ENCODE data around the gene PCDH20.

PCDH20 gene

GRCh38 chr13:61423915-61424314 lies 8.3 kb upstream of the PCDH20 start:
- H2BK12ac ChIP-seq (ENCODE audit: low read length), result no peak overlapping the region
- no peaks in the 10 kb centered on the region for H3K36me3 ChIP-seq (replicated peaks in 1 of 2; ENCODE audit: control insufficient read depth in 2 of 2, insufficient read depth in 2 of 2, low read length in 2 of 2)
- H2AFZ ChIP-seq (ENCODE audit: low read length), result no peak overlapping the region
- H3K4me3 ChIP-seq (ENCODE audit: low read length in 2 of 2), result no peak overlapping the region
- H3K4me1 ChIP-seq (ENCODE audit: control insufficient read depth in 2 of 2, insufficient read depth in 1 of 2, low read depth in 1 of 2, low read length in 2 of 2), result no peaks in the 10 kb centered on the region
- H3K4me2 ChIP-seq (ENCODE audit: insufficient read depth, low read length, poor library complexity, severe bottlenecking), result no peak overlapping the region
- H3K18ac ChIP-seq (ENCODE audit: low read length), result no peak overlapping the region
- no peak overlapping the region for H3K14ac ChIP-seq (ENCODE audit: low read length)
- no peak overlapping the region for H4K91ac ChIP-seq (ENCODE audit: low read depth, low read length, poor library complexity)
- H3K9me3 ChIP-seq (replicated peaks in 1 of 2; ENCODE audit: control insufficient read depth in 2 of 2, insufficient read depth in 1 of 2, low read depth in 1 of 2, low read length in 2 of 2), result no peaks in the 10 kb centered on the region
- H2AK5ac ChIP-seq (ENCODE audit: low read depth, low read length), result no peak overlapping the region
- H2BK120ac ChIP-seq (ENCODE audit: low read depth, low read length), result no peak overlapping the region
- H3K4ac ChIP-seq (ENCODE audit: low read length), result no peak overlapping the region
- H3K23ac ChIP-seq (ENCODE audit: low read depth, low read length, poor library complexity), result no peak overlapping the region
- no peak overlapping the region for H3K27ac ChIP-seq (replicated peaks; ENCODE audit: low read length)
- no peak overlapping the region for H4K8ac ChIP-seq (ENCODE audit: low read depth, low read length)
- H2BK15ac ChIP-seq (ENCODE audit: low read length), result no peak overlapping the region
- H3K79me1 ChIP-seq (ENCODE audit: low read depth, low read length), result no peaks in the 10 kb centered on the region
- no peak overlapping the region for H3K9ac ChIP-seq (ENCODE audit: low read depth, low read length, poor library complexity)
- WGBS, 2 donors (ENCODE audit: extremely low coverage in 2 of 2, insufficient read length in 2 of 2, insufficient replicate concordance in 1 of 2), result no CpG with 5 or more reads among the region's 1 CpG
- no peaks in the 10 kb centered on the region for H3K27me3 ChIP-seq (ENCODE audit: control insufficient read depth in 3 of 3, insufficient read depth in 3 of 3, low read depth in 1 of 3, low read length in 3 of 3)
- no peak for DNase-seq (ENCODE audit: low spot score)
- no peak overlapping the region for H2BK5ac ChIP-seq (ENCODE audit: low read length)

- no peak overlapping the region for H3K14ac ChIP-seq (ENCODE audit: low read length)
- no peak overlapping the region for H2AK5ac ChIP-seq (ENCODE audit: low read depth, low read length)
- no peak overlapping the region for H2BK5ac ChIP-seq (ENCODE audit: low read length)
- no peak overlapping the region for H2BK15ac ChIP-seq (ENCODE audit: low read length)
- H4K91ac ChIP-seq (ENCODE audit: low read depth, low read length, poor library complexity), result no peak overlapping the region
- H3K4me3 ChIP-seq (ENCODE audit: low read length in 2 of 2), result no peak overlapping the region
- no peak overlapping the region for H3K18ac ChIP-seq (ENCODE audit: low read length)
- peaks cover 0 to 40% (median 29%) of the 10 kb centered on the region in 3 experiments for H3K27me3 ChIP-seq (ENCODE audit: control insufficient read depth in 3 of 3, insufficient read depth in 3 of 3, low read depth in 1 of 3, low read length in 3 of 3)
- H3K9me3 ChIP-seq (replicated peaks in 1 of 2; ENCODE audit: control insufficient read depth in 2 of 2, insufficient read depth in 1 of 2, low read depth in 1 of 2, low read length in 2 of 2), result no peaks in the 10 kb centered on the region
- H3K79me1 ChIP-seq (ENCODE audit: low read depth, low read length), result no peaks in the 10 kb centered on the region
- no CpG with 5 or more reads among the region's 5 CpGs for WGBS, 2 donors (ENCODE audit: extremely low coverage in 2 of 2, insufficient read length in 2 of 2, insufficient replicate concordance in 1 of 2)
- H3K9ac ChIP-seq (ENCODE audit: low read depth, low read length, poor library complexity), result no peak overlapping the region
- no peak overlapping the region for H3K27ac ChIP-seq (replicated peaks; ENCODE audit: low read length)
- no peak overlapping the region for H3K4me2 ChIP-seq (ENCODE audit: insufficient read depth, low read length, poor library complexity, severe bottlenecking)
- no peak overlapping the region for H2BK120ac ChIP-seq (ENCODE audit: low read depth, low read length)
- H3K36me3 ChIP-seq (replicated peaks in 1 of 2; ENCODE audit: control insufficient read depth in 2 of 2, insufficient read depth in 2 of 2, low read length in 2 of 2), result peaks cover 0 to 2% of the 10 kb centered on the region in 2 donors
- H2BK12ac ChIP-seq (ENCODE audit: low read length), result no peak overlapping the region
- no peak for DNase-seq (ENCODE audit: low spot score)
- peak overlapping the region; percentile 54 for H2AFZ ChIP-seq (ENCODE audit: low read length)
- H3K4ac ChIP-seq (ENCODE audit: low read length), result no peak overlapping the region
- H3K4me1 ChIP-seq (ENCODE audit: control insufficient read depth in 2 of 2, insufficient read depth in 1 of 2, low read depth in 1 of 2, low read length in 2 of 2), result peaks cover 7 to 10% of the 10 kb centered on the region in 2 donors
- H4K8ac ChIP-seq (ENCODE audit: low read depth, low read length), result no peak overlapping the region
- no peak overlapping the region for H3K23ac ChIP-seq (ENCODE audit: low read depth, low read length, poor library complexity)
These were observed 1.5 kb upstream of the PCDH20 start for GRCh38 chr13:61417086-61417570.

DNA sequence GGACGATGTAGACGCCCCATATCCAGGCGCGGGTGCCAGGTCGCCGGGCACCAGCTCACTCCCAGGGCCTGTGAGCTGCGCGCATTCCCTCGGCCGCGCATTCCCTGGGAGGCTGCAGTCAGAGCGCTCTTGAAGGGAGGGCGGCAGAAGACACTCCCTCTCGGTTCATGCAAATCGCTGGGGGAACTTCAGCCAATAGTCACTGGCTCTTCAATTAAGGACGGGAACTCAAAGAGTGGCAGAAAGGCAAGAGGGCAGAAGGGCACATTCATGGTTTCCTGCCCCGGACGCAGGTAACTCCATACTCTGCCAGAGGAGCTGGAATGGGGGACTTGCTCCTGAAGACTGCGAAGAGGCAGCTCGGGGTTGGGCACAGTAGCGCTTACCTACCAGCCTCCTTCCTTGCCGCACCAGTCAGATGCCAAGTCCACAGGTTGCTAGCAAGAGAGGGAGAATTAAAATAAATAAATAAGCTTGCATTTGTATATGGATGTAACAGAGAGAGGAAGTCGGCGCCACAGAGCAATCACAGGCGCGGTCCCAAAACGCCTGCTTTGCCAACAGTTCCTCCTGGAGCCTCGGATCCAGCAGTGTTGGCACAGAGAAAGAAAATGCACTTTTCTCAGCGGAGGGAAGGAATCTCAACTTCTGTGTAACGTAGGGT lies 459 bp downstream of the PCDH20 start:
- Histone ChIP-seq H3K4me3 (ENCODE audit: low read length in 2 of 2) (peak overlapping the region; percentile 49 to 79), H4K91ac (ENCODE audit: low read depth, low read length, poor library complexity) (no peak overlapping the region), H3K9ac (ENCODE audit: low read depth, low read length, poor library complexity) (no peak overlapping the region), H2AFZ (ENCODE audit: low read length) (peak overlapping the region; percentile 93), H3K4me2 (ENCODE audit: insufficient read depth, low read length, poor library complexity, severe bottlenecking) (peak overlapping the region; percentile 79), H3K9me3 (replicated peaks in 1 of 2; ENCODE audit: control insufficient read depth in 2 of 2, insufficient read depth in 1 of 2, low read depth in 1 of 2, low read length in 2 of 2) (no peaks in the 10 kb centered on the region), H3K4ac (ENCODE audit: low read length) (no peak overlapping the region), H3K27ac (replicated peaks; ENCODE audit: low read length) (no peak overlapping the region), H2BK12ac (ENCODE audit: low read length) (no peak overlapping the region), H4K8ac (ENCODE audit: low read depth, low read length) (no peak overlapping the region), H3K18ac (ENCODE audit: low read length) (no peak overlapping the region), H3K27me3 (ENCODE audit: control insufficient read depth in 3 of 3, insufficient read depth in 3 of 3, low read depth in 1 of 3, low read length in 3 of 3) (peaks cover 0 to 40% (median 35%) of the 10 kb centered on the region in 3 experiments), H3K23ac (ENCODE audit: low read depth, low read length, poor library complexity) (no peak overlapping the region), H3K4me1 (ENCODE audit: control insufficient read depth in 2 of 2, insufficient read depth in 1 of 2, low read depth in 1 of 2, low read length in 2 of 2) (peaks cover 7 to 10% of the 10 kb centered on the region in 2 donors), H3K36me3 (replicated peaks in 1 of 2; ENCODE audit: control insufficient read depth in 2 of 2, insufficient read depth in 2 of 2, low read length in 2 of 2) (peaks cover 0 to 2% of the 10 kb centered on the region in 2 donors), H2BK120ac (ENCODE audit: low read depth, low read length) (no peak overlapping the region), H3K14ac (ENCODE audit: low read length) (no peak overlapping the region), H2AK5ac (ENCODE audit: low read depth, low read length) (no peak overlapping the region), H3K79me1 (ENCODE audit: low read depth, low read length) (no peaks in the 10 kb centered on the region), H2BK5ac (ENCODE audit: low read length) (no peak overlapping the region), H2BK15ac (ENCODE audit: low read length) (no peak overlapping the region)
- DNase-seq (ENCODE audit: low spot score), result peak; percentile 75
- no CpG with 5 or more reads among the region's 30 CpGs for WGBS, 2 donors (ENCODE audit: extremely low coverage in 2 of 2, insufficient read length in 2 of 2, insufficient replicate concordance in 1 of 2)

DNA sequence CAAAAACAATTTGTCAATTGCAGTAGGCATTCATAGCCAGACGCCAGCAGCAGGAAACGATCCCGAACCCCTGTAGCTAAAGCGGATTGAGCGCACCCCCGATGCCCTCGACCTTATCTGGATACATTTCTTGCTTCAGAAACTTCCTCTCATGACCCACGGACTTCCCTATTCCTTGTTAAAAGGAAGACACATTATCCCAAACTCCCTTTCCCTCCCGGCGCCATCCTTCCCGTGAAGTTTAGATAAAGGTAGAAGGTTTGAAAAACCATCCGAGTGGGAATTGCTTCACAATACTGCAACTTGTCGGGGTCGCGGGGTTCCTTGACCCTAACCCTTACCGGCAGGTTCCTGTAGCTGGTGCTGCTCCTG lies 977 bp downstream of the PCDH20 start:
- H2BK15ac ChIP-seq (ENCODE audit: low read length), result no peak overlapping the region
- H4K91ac ChIP-seq (ENCODE audit: low read depth, low read length, poor library complexity), result no peak overlapping the region
- H3K9ac ChIP-seq (ENCODE audit: low read depth, low read length, poor library complexity), result no peak overlapping the region
- no peak overlapping the region for H2BK5ac ChIP-seq (ENCODE audit: low read length)
- peak overlapping the region; percentile 93 for H2AFZ ChIP-seq (ENCODE audit: low read length)
- no peak overlapping the region for H3K27ac ChIP-seq (replicated peaks; ENCODE audit: low read length)
- peak overlapping the region; percentile 79 for H3K4me2 ChIP-seq (ENCODE audit: insufficient read depth, low read length, poor library complexity, severe bottlenecking)
- H2BK12ac ChIP-seq (ENCODE audit: low read length), result no peak overlapping the region
- no peaks in the 10 kb centered on the region for H3K9me3 ChIP-seq (replicated peaks in 1 of 2; ENCODE audit: control insufficient read depth in 2 of 2, insufficient read depth in 1 of 2, low read depth in 1 of 2, low read length in 2 of 2)
- DNase-seq (ENCODE audit: low spot score), result peak; percentile 11
- H3K4ac ChIP-seq (ENCODE audit: low read length), result no peak overlapping the region
- H3K27me3 ChIP-seq (ENCODE audit: control insufficient read depth in 3 of 3, insufficient read depth in 3 of 3, low read depth in 1 of 3, low read length in 3 of 3), result peaks cover 0 to 40% (median 35%) of the 10 kb centered on the region in 3 experiments
- H2AK5ac ChIP-seq (ENCODE audit: low read depth, low read length), result no peak overlapping the region
- H3K4me1 ChIP-seq (ENCODE audit: control insufficient read depth in 2 of 2, insufficient read depth in 1 of 2, low read depth in 1 of 2, low read length in 2 of 2), result peaks cover 7 to 10% of the 10 kb centered on the region in 2 donors
- no peak overlapping the region for H2BK120ac ChIP-seq (ENCODE audit: low read depth, low read length)
- WGBS, 2 donors (ENCODE audit: extremely low coverage in 2 of 2, insufficient read length in 2 of 2, insufficient replicate concordance in 1 of 2), result no CpG with 5 or more reads among the region's 16 CpGs
- no peak overlapping the region for H3K14ac ChIP-seq (ENCODE audit: low read length)
- H3K18ac ChIP-seq (ENCODE audit: low read length), result no peak overlapping the region
- H4K8ac ChIP-seq (ENCODE audit: low read depth, low read length), result no peak overlapping the region
- H3K36me3 ChIP-seq (replicated peaks in 1 of 2; ENCODE audit: control insufficient read depth in 2 of 2, insufficient read depth in 2 of 2, low read length in 2 of 2), result peaks cover 0 to 2% of the 10 kb centered on the region in 2 donors
- no peaks in the 10 kb centered on the region for H3K79me1 ChIP-seq (ENCODE audit: low read depth, low read length)
- no peak overlapping the region for H3K23ac ChIP-seq (ENCODE audit: low read depth, low read length, poor library complexity)
- peak overlapping the region; percentile 49 to 79 for H3K4me3 ChIP-seq (ENCODE audit: low read length in 2 of 2)

Data from neuronal stem cell (in vitro differentiated cells).